ENCODE results near the gene CDKN3. TPM values are rescaled to one million over a fixed set of nuclear protein-coding genes. Genes with fewer than 3 reads are reported as not detected.
"Not testable (repeated sequence)": the region's sequence is repeated elsewhere in the genome, so short reads cannot be mapped to it uniquely, and the experiment has no call there.

Gene CDKN3
- total RNA-seq, 1 experiment from 2014 or later: 96.1 TPM

DNA sequence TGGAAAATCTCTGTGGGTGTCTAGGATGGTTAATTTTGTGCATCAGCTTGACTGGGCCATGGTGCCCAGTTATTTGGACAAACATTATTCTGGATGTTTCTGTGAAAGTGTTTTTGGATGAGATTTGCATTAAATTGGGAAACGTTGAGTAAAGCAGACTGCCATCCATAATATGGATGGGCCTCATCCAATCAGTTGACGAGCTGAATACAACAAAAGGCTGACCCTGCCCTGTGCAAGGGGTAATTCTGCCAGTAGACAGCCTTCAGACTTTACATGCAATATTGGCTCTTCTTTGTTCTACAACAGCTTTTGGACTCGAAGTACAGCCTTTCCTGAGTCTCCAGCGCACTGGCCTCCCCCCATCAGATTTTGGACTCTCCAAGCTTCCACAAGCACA, 1.5 kb upstream of the CDKN3 start:
- no peak overlapping the region for H2AFZ ChIP-seq (ENCODE audit: low read length)

DNA sequence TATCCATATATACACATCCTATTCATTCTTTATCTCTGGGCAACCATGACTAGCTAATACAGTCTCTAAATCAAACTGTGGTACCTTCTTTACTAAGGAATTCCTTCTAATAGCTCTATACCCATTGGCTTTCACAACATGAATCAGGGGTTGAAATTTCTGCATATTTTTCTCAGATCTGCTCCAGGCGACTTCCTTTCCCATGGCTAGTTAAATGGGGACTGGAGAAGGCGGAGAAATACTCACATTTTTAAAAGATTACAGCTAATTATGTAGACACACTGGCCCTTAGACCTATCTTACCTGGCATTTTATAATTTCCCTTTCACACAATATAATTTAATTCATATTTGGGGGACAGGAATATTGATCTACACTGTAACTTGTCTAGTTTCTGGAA, 1.1 kb upstream of the CDKN3 start:
- H3K9me2 ChIP-seq (replicated peaks; ENCODE audit: insufficient read depth, low read length): no peaks in the 10 kb centered on the region
- H3K9me3 ChIP-seq (ENCODE audit: low read length): no peaks in the 10 kb centered on the region
- no peak overlapping the region for H3K4me3 ChIP-seq (ENCODE audit: low read length)
- H3K4me1 ChIP-seq (ENCODE audit: low read length): peaks cover 25% of the 10 kb centered on the region
- H4K20me1 ChIP-seq (ENCODE audit: insufficient read depth, low read depth, low read length): no peaks in the 10 kb centered on the region
- no peak overlapping the region for H2AFZ ChIP-seq (ENCODE audit: low read length)
- H3K79me2 ChIP-seq (ENCODE audit: low read length): peaks cover 32% of the 10 kb centered on the region
- no peaks in the 10 kb centered on the region for H3K27me3 ChIP-seq (ENCODE audit: low read length)
- no peak for DNase-seq
- no peak overlapping the region for H3K4me2 ChIP-seq (ENCODE audit: low read depth, low read length, poor library complexity, severe bottlenecking)
- H3K9ac ChIP-seq (ENCODE audit: low read length): no peak overlapping the region
- H3K36me3 ChIP-seq (ENCODE audit: insufficient read depth, low read length): peaks cover 2% of the 10 kb centered on the region; the same call in 1 of the 2 replicates
- no peak overlapping the region for H3K27ac ChIP-seq (ENCODE audit: low read length)

More for the DNA sequence above, 1.5 kb upstream of the CDKN3 start:
- Histone ChIP-seq H3K27ac (ENCODE audit: low read length) (no peak overlapping the region), H3K4me2 (ENCODE audit: low read depth, low read length, poor library complexity, severe bottlenecking) (no peak overlapping the region), H3K9ac (ENCODE audit: low read length) (no peak overlapping the region), H3K9me3 (ENCODE audit: low read length) (no peaks in the 10 kb centered on the region), H3K27me3 (ENCODE audit: low read length) (no peaks in the 10 kb centered on the region), H3K4me3 (ENCODE audit: low read length) (no peak overlapping the region), H3K4me1 (ENCODE audit: low read length) (peaks cover 25% of the 10 kb centered on the region), H4K20me1 (ENCODE audit: insufficient read depth, low read depth, low read length) (no peaks in the 10 kb centered on the region), H3K9me2 (replicated peaks; ENCODE audit: insufficient read depth, low read length) (no peaks in the 10 kb centered on the region), H3K79me2 (ENCODE audit: low read length) (peaks cover 27% of the 10 kb centered on the region), H3K36me3 (ENCODE audit: insufficient read depth, low read length) (no peaks in the 10 kb centered on the region; the same call in 1 of the 2 replicates)
- DNase-seq: no peak

DNA sequence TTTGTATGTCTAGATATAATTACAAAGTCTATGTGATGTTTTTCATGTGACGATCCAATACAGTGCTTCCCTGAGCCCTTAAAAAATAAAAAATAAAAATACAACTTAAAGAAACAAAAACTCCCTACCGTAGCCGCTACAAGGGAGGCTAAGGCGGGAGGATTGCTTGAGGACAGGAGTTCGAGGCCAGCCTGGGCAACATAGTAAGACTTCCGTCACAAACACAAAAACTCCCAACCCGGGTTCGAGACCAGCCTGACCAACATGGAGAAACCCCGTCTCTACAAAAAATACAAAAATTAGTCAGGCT, 669 bp upstream of the CDKN3 start:
- peak overlapping the region; percentile 88 for H3K4me2 ChIP-seq (ENCODE audit: low read depth, low read length, poor library complexity, severe bottlenecking)
- no peaks in the 10 kb centered on the region for H3K9me2 ChIP-seq (replicated peaks; ENCODE audit: insufficient read depth, low read length)
- H3K27me3 ChIP-seq (ENCODE audit: low read length): no peaks in the 10 kb centered on the region
- no peaks in the 10 kb centered on the region for H3K9me3 ChIP-seq (ENCODE audit: low read length)
- H3K4me1 ChIP-seq (ENCODE audit: low read length): peaks cover 25% of the 10 kb centered on the region
- peak overlapping the region; percentile 80 for H2AFZ ChIP-seq (ENCODE audit: low read length)
- peak; percentile 58 for DNase-seq
- no peak overlapping the region for H3K27ac ChIP-seq (ENCODE audit: low read length)
- H3K4me3 ChIP-seq (ENCODE audit: low read length): peak overlapping the region; percentile 77
- H4K20me1 ChIP-seq (ENCODE audit: insufficient read depth, low read depth, low read length): no peaks in the 10 kb centered on the region
- H3K79me2 ChIP-seq (ENCODE audit: low read length): peaks cover 32% of the 10 kb centered on the region
- peaks cover 6% of the 10 kb centered on the region; the same call in 1 of the 2 replicates for H3K36me3 ChIP-seq (ENCODE audit: insufficient read depth, low read length)
- H3K9ac ChIP-seq (ENCODE audit: low read length): peak overlapping the region; percentile 70

DNA sequence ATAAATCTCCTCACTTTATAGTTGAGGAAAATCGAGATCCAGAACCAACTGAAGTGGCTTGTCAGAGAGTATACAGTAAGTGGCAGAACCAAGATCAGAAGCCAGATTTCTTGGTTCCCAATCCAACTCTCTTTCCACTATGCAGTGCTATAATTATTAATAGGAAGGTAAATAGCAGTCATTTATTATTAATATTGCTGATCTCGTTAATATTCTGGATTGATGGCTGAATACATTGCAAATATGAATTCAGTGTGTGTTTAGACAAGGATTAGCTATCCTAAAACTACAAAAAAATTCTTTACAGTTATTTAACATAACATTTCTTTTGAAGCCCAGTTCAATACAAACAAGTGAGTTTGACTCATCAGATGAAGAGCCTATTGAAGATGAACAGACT, 2.8 kb downstream of the CDKN3 start:
- H3K9me2 ChIP-seq (replicated peaks; ENCODE audit: insufficient read depth, low read length): no peaks in the 10 kb centered on the region
- H3K4me1 ChIP-seq (ENCODE audit: low read length): peaks cover 31% of the 10 kb centered on the region
- peaks cover 21% of the 10 kb centered on the region for H3K36me3 ChIP-seq (ENCODE audit: insufficient read depth, low read length)
- no peak overlapping the region for H3K9ac ChIP-seq (ENCODE audit: low read length)
- H4K20me1 ChIP-seq (ENCODE audit: insufficient read depth, low read depth, low read length): no peaks in the 10 kb centered on the region
- H3K4me2 ChIP-seq (ENCODE audit: low read depth, low read length, poor library complexity, severe bottlenecking): peak overlapping the region; percentile 7
- H3K9me3 ChIP-seq (ENCODE audit: low read length): no peaks in the 10 kb centered on the region
- DNase-seq: no peak
- H3K4me3 ChIP-seq (ENCODE audit: low read length): no peak overlapping the region
- H3K79me2 ChIP-seq (ENCODE audit: low read length): peaks cover 37% of the 10 kb centered on the region
- no peak overlapping the region for H3K27ac ChIP-seq (ENCODE audit: low read length)
- no peaks in the 10 kb centered on the region for H3K27me3 ChIP-seq (ENCODE audit: low read length)
- H2AFZ ChIP-seq (ENCODE audit: low read length): no peak overlapping the region

DNA sequence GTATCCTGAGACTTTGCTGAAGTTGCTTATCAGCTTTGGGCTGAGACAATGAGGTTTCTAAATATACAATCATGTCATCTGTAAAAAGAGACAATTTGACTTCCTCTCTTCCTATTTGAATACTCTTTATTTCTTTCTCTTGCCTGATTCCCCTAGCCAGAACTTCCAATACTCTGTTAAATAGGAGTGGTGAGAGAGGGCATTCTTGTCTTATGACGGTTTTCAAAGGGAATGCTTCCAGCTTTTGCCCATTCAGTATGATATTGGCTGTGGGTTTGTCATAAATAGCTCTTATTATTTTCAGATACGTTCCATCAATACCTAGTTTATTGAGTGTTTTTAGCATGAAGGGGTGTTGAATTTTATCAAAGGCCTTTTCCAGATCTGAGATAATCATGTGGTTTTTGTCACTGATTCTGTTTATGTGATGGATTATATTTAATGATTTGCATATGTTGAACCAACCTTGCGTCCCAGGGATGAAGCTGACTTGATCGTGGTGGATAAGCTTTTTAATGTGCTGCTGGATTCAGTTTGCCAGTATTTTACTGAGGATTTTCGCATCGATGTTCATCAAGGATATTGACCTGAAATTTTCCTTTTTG, 6.7 kb downstream of the CDKN3 start:
- not testable (repeated sequence) for H3K9me2 ChIP-seq (replicated peaks; ENCODE audit: insufficient read depth, low read length); H3K27ac ChIP-seq (ENCODE audit: low read length); H3K9me3 ChIP-seq (ENCODE audit: low read length); H3K27me3 ChIP-seq (ENCODE audit: low read length); H3K9ac ChIP-seq (ENCODE audit: low read length); H2AFZ ChIP-seq (ENCODE audit: low read length); DNase-seq; H3K4me3 ChIP-seq (ENCODE audit: low read length); H3K4me2 ChIP-seq (ENCODE audit: low read depth, low read length, poor library complexity, severe bottlenecking); H4K20me1 ChIP-seq (ENCODE audit: insufficient read depth, low read depth, low read length)
- H3K4me1 ChIP-seq (ENCODE audit: low read length): peaks cover 16% of the 10 kb centered on the region
- peaks cover 24% of the 10 kb centered on the region for H3K79me2 ChIP-seq (ENCODE audit: low read length)
- H3K36me3 ChIP-seq (ENCODE audit: insufficient read depth, low read length): peaks cover 43% of the 10 kb centered on the region

DNA sequence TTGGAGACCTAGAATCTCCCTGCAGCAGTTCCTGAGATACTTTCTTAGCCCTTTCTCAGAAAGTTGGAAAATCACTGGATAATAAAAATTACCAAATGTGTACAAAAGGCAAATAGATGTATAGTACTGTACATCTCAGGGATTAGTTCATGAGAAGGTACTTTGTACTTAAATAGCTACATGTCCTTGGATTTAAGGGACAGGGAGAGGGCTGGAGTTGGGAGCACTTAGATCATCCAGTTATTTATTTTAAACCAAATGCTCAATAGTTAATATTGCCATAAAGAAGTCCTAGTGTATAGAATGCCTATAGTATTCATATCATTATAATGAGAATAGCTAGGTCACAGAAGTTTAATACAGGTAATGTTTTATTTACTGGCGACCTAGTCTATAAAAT, 13.4 kb downstream of the CDKN3 start:
- Histone ChIP-seq H4K20me1 (ENCODE audit: insufficient read depth, low read depth, low read length) (no peaks in the 10 kb centered on the region), H3K36me3 (ENCODE audit: insufficient read depth, low read length) (peaks cover 50% of the 10 kb centered on the region), H2AFZ (ENCODE audit: low read length) (no peak overlapping the region), H3K4me3 (ENCODE audit: low read length) (no peak overlapping the region), H3K27me3 (ENCODE audit: low read length) (no peaks in the 10 kb centered on the region), H3K79me2 (ENCODE audit: low read length) (peaks cover 4% of the 10 kb centered on the region; the same call in 1 of the 2 replicates), H3K4me2 (ENCODE audit: low read depth, low read length, poor library complexity, severe bottlenecking) (no peak overlapping the region), H3K9me3 (ENCODE audit: low read length) (no peaks in the 10 kb centered on the region), H3K4me1 (ENCODE audit: low read length) (no peaks in the 10 kb centered on the region), H3K9ac (ENCODE audit: low read length) (no peak overlapping the region), H3K9me2 (replicated peaks; ENCODE audit: insufficient read depth, low read length) (no peaks in the 10 kb centered on the region), H3K27ac (ENCODE audit: low read length) (no peak overlapping the region)
- DNase-seq: no peak

DNA sequence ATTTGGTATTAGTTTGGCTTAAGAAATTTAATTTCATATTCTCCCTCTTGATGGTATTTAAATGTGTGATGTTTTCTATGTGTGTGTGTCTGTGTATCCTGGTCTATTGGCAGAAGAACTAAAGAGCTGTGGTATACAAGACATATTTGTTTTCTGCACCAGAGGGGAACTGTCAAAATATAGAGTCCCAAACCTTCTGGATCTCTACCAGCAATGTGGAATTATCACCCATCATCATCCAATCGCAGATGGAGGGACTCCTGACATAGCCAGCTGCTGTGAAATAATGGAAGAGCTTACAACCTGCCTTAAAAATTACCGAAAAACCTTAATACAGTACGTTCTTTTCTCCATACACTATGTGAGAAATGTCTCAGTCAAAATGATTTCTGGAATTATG, 14.6 kb downstream of the CDKN3 start:
- Histone ChIP-seq H3K36me3 (ENCODE audit: insufficient read depth, low read length) (peaks cover 54% of the 10 kb centered on the region), H3K4me2 (ENCODE audit: low read depth, low read length, poor library complexity, severe bottlenecking) (no peak overlapping the region)

DNA sequence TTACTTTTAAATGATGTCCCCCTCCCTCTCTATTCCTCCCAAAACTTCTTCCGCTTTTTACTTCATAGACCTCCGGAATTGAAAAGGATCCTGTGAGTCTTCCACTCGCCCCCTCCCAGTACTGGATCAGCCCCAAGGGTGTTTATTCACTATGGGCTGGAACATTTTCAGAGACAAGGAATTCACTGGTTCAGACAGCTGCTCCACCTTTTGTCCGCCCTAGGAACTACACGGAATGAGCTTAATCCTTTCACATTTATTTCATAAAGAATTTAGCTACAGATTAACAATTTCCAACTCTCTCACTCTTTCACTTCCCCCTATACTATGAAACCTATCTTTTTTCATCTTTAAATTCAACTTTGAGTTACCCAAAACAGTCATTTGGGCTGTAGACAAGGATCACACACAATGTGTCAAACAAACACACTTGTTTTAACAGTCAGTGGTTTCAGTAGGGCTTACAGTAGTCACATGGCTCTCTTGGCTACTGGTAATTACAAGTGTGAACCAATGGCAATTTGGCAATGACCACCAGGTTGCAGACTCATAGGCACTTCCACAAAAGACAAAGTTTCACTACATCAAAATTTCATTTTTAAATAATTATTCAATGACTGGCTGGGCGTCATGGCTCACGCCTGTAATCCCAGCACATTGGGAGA, 23.8 kb downstream of the CDKN3 start:
- Histone ChIP-seq H2AFZ (ENCODE audit: low read length) (no peak overlapping the region), H4K20me1 (ENCODE audit: insufficient read depth, low read depth, low read length) (no peaks in the 10 kb centered on the region), H3K27me3 (ENCODE audit: low read length) (no peaks in the 10 kb centered on the region), H3K79me2 (ENCODE audit: low read length) (peaks cover 23% of the 10 kb centered on the region), H3K36me3 (ENCODE audit: insufficient read depth, low read length) (peaks cover 54% of the 10 kb centered on the region), H3K4me3 (ENCODE audit: low read length) (no peak overlapping the region), H3K4me2 (ENCODE audit: low read depth, low read length, poor library complexity, severe bottlenecking) (no peak overlapping the region), H3K27ac (ENCODE audit: low read length) (no peak overlapping the region), H3K9me3 (ENCODE audit: low read length) (no peaks in the 10 kb centered on the region), H3K9ac (ENCODE audit: low read length) (no peak overlapping the region), H3K9me2 (replicated peaks; ENCODE audit: insufficient read depth, low read length) (no peaks in the 10 kb centered on the region), H3K4me1 (ENCODE audit: low read length) (peaks cover 3% of the 10 kb centered on the region; the same call in 1 of the 2 replicates)
- DNase-seq: peak; percentile 68

More for the DNA sequence above, 14.6 kb downstream of the CDKN3 start:
- Histone ChIP-seq H3K4me3 (ENCODE audit: low read length) (no peak overlapping the region), H3K27me3 (ENCODE audit: low read length) (no peaks in the 10 kb centered on the region), H3K27ac (ENCODE audit: low read length) (no peak overlapping the region), H3K79me2 (ENCODE audit: low read length) (peaks cover 8% of the 10 kb centered on the region; the same call in 1 of the 2 replicates), H2AFZ (ENCODE audit: low read length) (no peak overlapping the region), H3K9ac (ENCODE audit: low read length) (no peak overlapping the region), H3K9me3 (ENCODE audit: low read length) (no peaks in the 10 kb centered on the region), H4K20me1 (ENCODE audit: insufficient read depth, low read depth, low read length) (no peaks in the 10 kb centered on the region), H3K9me2 (replicated peaks; ENCODE audit: insufficient read depth, low read length) (no peaks in the 10 kb centered on the region), H3K4me1 (ENCODE audit: low read length) (no peaks in the 10 kb centered on the region)
- DNase-seq: no peak
